HS-5 (cell line): ENCODE data around the gene EPB41L4B.

Experiments
- DNase-seq: peaks from one replicate; pipeline ENCODE4 v3.0.0-alpha.2; 2012; ENCODE audit warnings: low read depth

Gene EPB41L4B

DNA sequence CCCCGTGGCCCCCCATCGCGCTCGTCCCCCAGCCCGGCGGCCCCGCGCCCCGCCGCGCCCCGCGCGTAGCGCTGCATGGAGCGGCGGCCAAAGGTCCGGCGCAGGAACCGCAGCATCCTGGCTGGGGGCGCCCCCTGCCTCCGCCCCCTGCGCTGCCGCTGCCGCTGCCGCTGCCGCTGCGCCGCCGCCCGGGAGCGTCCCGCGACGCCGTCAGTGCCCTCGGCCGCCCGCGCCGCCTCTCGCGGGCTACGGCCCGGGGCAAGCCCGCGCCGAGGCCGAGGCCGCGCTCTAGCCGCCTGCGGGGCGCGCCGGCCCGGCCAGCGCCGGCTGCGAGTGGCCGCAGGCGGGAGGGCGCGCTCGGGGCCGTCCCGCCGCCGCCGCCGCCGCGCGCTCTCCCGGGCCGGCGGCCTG lies 523 bp downstream of the EPB41L4B start:
- DNase-seq = no peak

DNA sequence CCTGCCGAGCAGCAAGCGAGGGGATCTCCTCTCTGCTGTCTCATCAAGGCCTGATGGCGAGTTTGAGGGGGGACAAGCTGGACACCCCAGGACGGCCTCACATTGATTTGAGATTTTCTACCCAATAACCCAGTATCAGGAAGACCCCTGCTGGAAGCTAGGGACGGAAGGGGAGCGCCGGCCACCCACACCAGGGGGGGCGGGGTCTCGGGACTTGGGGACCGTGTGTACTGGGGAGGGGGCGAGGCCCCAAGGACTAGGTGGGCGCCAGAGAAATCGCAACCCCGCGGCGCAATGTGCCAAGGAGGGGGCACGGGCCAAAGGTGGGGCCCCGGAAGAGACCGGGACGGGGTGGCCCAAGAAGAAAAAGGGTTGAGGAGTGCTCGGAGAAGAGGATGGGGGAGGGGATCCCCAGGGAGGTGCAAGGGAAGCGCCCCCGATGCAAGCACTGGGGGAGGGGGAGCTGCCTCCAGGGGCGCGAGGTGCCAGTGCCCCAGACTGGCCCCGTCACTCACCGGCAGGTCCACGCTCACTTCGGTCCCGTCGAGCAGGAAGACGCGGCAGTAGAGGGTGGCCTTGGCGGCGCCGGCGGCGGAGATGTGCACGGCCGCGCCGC lies 1.1 kb downstream of the EPB41L4B start:
- DNase-seq = no peak

DNA sequence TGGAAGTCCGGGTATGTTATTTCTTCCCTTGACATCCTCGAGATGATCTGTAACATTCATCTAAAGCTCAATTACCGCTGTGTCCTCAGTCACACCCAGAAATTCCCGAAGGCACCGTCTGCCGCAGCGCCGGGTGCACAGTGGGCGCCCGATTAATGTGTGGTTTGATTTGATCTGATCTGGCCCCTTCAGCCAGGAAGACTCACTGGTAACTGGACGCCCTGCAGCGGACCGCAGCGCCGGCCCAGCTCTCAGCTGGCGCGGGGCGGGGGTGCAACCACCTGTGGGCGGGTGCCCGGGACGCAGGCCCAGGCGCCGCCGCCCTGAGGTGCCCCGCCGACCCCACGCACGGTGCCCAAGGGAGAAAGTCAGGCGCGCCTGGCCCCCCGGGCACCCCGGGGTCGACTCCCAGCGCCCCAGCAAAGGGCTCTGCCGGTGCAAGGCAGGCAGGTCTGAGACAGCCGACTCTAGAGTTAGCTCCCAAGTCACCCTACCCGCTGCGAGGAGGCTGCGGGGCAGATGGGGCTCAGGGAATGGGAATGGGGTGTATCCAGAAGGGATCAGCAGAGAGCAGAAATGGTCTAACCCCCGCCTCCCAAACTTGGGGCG lies 1.7 kb downstream of the EPB41L4B start:
- no peak for DNase-seq

DNA sequence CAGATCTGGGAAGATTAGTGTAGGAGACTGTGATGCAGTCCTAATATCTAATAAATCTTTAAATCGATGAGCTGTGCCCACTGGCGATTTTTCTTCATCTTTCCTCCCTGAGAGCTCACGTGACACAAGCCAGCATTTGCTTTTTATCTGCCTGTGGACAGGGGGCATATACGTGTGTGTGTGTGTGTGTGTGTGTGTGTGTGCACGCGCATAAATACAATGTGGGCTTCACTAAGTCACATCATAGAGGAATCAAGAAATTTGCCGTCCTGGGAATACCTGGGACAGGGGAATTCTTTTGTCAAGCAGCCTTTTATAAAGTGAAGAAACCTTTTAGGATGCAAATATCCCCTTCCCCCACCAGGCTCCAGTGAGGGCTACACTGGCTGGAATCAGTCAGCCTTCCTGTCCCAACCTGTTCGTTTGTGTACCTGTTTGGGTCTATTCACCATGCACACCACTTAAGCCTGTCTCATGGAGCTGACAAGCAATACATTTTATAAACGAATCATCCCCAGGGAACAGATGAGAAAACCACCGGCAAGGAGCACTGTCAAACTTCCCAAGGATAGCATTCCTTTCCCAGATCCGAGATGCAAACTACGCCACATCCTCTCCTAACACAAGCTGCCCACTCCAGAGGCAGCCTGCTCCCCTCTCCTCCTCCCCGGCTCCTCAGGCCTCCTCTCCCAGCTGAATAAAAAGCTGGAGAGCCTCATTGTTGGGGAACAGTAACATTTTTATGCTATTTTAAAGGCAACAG lies 2.7 kb downstream of the EPB41L4B start:
- no peak for DNase-seq

DNA sequence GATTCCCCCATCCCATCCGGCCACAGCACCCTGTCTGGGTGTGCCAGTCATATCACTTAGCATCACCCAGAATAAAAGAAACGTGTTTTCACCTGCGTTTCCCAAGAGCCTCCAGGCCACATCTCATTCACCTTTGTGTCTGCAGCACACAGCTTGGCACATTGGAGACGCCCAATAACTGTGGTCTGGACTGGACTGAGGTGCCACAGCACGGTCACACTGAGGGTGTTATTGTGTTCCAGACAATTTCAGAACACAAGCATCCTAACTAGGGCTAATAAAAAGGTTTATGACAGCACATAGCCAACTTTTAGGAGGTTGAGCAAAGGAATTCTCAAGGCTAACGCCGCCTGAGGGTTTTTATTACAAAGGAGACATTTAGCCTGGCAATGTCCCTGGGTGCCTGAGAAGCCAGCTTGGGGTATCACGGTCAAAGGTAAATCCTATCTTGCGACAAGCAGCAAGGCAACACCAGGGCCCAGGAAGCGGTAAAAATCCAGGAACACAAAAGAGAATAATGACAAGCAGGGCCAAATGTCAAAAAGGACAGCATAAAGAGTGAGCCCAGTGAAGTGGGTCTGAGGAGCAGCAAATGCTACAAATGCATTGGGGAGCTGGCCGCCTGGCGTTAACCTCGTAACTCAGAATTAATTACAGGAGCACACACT lies 3.4 kb downstream of the EPB41L4B start:
- no peak for DNase-seq

DNA sequence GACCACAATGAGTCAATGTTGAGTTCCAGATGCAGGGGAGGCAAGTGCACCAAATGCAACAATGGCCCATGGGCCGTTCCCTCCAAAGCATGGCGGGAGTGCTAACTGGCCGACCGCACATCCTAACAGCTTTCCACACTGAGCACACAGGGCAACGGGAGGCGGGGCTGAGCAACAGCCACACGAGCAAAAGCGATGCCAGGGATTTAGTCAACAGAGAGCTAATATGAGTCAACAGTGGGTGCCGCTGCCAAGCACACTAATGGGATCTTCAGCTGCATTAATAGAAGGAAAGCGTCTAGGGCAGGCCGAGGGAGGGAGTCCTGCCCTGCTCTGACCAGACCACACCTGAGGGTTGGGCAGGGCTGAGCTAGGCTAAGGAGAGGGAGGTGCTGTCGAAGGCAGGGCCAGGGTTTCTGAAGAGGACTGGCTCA lies 4.6 kb downstream of the EPB41L4B start:
- no peak for DNase-seq

DNA sequence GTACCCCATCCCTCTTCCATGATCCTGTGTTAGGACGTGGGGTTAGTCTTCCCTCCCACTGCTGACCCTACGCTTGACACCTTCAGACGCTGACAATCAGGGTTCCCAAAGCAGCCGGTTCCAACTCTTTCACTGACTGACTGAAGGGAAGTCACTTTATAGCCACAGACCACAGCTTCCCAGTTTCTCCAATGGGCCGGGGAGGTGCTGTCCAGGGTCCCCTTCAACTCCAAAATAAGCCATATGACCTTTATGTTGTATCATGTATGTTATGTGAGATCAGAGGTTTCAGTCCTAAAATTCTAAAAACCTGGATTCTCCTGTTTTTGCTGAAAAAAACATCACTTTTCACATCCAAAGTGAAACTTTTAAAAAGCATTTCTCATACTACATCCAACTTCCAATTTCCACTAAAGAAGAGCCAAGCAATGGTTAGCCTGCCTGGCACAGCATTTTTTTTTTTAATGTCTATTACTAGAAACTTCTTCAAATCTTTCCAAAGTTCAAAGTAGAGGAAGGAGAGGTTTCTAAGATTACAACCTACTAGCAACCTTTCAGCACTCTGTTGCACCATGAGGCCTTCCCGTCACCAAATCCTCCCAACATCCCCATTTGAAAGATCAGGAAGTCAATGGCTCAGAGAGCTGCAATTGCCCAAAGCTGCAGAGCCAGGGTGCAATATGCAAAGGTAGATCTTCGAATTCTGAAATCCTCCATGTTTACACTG lies 5.2 kb downstream of the EPB41L4B start:
- DNase-seq = no peak

DNA sequence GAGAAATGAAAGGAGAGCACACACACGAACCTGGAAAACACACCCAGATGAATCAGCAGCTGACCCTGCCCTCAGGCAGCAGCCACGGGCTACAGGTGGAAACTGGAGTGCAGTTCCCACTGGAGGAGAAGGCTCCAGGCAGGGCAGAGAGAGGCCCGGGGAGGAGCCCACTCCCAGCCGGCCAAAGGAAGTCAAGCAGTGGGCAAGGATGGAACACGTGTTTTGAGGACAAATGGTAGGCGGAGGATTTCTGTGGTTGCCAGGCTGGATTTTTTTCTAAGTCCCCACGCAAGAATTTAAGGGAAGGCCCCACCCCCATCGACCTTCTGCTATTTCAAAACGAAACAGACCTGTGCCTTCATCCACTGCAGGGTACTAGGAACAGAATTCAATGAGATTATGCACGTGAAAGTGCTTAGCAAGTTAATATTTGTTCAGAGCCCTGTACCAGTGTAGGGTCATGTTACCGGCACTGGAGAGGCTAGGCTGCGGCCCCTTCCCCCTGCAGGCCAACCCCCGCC lies 6.8 kb downstream of the EPB41L4B start:
- no peak for DNase-seq

DNA sequence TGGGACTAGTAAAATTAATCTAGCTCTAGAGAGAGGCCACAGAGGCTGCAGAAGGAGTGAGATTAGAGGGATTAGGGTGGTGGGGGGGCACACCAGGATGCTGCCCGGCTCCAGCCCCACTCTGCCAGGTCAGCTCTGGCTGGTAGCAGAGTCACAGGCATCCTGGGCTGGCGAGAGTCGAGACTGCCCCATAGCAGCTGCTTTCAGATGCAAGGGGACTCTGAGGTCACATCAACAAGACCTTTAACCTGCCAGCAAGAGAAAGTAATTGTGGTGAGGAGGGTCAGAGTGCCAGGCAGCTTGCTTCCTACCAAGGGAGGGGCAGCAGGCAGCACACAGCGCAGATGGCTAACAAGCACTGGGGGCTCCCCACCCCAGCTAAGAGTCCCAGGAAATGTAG lies 7.5 kb downstream of the EPB41L4B start:
- DNase-seq = no peak

DNA sequence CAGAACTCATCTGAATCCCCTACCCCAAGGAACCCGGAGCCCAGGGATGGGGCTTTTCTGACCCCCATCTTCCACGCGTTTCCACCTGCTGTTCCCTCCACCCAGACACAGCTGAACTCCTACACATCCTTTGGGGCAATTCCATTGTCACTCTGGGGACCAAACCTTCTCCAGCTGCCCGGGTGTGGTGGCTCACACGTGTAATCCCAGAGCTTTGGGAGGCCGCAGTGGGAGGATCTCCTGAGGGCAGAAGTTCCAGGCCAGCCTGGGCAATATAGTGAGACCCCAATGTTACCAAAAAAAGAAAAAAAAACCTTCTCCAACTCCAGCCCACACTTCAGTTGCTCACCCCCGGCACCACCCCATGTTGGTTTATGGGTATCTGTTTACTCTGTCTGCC lies 8.1 kb downstream of the EPB41L4B start:
- no peak for DNase-seq

DNA sequence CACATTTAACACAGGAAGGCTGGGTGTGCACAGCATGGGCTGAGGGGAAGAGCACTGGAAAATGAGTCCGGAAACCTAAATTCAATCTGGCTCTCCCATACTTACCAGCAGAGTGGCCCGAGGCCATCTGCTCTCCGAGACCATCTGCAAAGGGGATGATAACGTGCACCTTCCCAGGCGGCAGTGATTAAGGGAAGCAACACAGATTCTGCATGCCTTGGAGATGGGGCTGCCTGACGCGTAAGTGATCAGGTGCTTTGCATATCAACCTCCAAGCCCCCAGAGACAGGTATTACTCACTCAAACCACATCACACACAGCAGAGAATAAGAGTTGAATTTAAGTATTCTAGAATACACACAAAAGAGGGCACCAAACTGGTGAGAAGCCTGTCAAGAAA lies 9.1 kb downstream of the EPB41L4B start:
- DNase-seq = no peak

DNA sequence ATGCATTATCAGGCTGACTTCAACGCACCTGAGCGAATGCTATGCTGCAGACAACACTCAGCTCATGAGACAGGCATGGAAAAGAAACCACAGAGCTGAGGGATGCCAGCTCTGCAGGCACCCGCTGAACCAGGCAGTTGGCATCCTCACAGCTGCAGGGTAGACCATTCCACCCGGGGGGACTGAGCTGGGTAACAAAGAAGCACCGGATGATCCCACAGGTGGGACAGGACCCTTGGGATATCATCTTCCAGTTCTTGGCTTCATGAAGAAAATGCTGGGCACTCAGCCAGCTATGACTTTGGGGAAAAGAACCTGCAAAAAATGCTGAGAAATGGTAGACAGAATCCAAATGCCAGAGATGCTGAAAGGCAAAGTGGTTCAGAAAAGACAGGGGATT lies 9.6 kb downstream of the EPB41L4B start:
- no peak for DNase-seq

DNA sequence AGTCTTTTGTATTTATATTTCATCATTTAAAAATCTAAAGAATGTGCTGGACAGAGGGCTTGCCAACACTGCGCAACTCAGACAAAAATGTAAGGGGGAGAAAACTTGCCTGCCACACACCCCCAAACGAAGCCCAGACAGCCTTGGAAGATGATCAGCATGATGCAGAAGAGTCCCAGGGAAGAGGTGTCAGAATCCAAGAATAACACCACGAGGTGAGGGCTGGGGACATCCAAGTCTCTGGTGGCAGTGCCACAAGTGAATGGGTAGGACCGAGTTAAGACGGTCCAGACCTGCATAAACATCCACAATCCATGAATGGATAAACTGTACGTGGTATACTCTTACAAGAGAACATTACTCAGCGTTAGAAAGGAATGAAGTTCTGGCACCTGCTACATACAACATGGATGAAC lies 10.4 kb downstream of the EPB41L4B start:
- DNase-seq = no peak

DNA sequence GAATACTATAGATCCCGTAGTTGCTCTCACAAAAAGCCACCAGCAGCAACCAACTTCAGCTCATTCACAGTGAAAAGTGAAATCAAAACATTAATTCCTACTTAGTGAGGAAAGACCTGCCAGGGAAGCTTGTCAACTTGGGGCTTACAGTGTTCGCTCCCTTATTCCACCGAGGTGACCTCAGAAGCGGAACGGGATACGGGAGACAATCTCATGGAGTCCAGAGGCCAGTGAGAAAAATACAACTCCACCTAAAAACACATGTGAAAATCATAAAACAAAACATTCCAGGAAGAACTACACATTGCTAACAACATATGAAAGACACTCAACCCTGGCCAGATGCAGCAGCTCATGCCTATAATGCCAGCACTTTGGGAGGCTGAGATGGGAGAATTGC lies 11.6 kb downstream of the EPB41L4B start:
- no peak for DNase-seq

DNA sequence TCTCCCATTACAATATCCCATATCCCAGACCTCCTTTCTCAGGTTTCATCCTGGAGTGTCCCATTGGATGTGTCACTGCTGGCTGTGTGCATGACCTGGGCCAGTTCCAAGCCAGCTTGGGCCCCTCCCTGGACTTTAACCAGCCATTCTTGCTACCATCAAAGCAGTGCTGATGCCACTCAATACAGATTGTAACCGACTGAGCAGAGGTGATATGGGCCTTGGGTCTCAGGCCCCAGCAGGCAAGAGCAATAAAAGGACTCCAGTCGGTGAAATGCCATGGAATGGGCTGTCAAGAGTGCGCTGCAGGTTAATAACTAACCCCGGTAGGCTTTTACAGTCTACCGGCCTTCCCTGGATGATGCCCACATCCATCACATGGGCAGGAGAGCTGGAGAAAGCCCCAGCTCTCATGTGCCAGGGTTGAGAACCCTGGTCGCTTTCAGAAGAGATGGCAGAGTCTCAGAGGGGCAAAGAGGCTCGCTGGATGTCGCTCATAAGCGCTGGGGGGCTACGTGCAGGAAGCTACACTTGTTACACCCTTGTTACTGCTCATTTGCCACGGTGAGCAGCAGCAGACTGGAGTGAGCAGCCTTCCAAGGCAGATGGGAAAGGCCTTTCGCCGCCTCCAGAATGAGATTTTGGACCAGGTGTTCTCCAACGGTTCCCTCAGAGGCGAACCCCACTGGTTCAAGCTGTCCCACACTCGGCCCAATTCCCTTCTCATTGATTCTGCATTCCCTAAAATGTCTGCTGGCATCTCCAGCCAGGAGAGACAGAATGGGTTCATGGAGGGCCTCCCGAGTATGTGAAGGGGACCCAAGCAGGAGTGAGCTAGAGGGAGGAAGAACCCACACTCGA lies 13.2 kb downstream of the EPB41L4B start:
- DNase-seq = no peak

DNA sequence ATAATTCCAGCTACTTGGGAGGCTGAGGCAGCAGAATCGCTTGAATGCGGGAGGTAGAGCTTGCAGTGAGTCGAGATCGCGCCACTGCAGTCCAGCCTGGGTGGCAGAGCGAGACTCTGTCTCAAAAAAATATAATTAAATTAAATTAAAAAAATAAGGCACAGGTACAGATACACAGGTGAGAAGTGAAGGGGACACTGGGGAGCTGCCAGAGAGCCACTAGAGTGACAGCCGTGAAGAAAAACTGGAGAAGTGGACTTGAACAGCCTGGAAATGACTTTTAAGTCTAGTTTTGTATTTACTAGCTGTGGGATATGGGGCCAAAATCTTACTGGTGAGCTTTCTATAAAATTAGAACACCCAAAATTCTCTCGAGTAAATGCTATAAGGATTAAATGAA lies 15.1 kb downstream of the EPB41L4B start:
- no peak for DNase-seq

DNA sequence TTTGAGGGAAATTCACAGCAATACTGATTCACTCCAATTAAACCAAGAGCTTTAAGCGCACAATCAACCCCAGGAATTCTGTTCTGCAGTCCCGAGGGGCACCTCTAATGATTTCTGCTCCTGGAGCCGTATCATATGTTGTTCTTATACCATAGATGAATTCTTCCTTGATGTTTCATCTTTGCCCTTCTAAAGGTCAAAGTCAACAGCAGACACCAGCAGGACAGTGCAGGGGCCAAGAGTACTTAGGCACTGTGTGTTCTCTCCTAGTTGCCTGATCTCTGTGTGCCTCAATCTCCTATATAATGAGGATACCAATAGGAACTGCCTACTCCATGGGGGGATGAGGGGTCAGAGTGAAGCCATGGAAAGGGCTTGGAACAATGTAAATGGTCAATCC lies 16.5 kb downstream of the EPB41L4B start:
- no peak for DNase-seq

DNA sequence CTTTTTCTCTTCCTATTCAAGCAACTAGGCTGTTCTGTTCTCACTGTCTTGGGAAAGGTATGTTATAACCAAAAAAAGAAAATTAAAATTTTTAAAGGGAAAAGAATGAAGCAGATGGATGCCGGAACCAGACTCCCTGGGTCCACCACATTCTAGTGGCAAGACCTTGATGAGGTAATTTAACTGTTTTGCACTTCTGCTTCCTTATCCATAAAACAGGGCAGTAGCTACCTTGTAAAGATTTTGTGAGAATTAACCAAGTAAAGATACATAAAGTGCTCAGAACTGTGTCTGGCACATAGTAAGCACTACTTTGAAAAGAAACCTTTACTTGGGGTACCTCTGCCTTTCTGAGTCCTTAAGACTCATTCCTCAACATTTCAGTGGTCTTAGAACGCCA lies 17.0 kb downstream of the EPB41L4B start:
- no peak for DNase-seq

DNA sequence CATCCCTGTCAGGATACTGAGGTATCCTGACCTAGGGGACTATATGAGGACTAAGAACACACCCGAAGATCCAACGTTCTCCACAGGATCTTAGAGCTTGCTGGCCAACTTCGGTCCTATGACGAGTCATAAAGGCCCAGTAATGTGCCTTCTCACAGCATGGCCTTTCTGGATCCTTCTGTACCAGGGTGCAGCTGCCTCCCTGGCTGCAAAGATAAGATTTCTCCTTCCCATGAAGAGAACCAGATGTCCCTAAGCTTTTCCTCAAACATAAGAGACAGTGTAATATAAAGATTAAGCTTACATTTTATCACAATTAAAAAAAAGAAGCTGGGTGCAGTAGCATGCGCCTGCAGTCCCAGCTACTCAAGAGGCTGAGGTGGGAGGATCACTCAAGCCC lies 18.3 kb downstream of the EPB41L4B start:
- no peak for DNase-seq

DNA sequence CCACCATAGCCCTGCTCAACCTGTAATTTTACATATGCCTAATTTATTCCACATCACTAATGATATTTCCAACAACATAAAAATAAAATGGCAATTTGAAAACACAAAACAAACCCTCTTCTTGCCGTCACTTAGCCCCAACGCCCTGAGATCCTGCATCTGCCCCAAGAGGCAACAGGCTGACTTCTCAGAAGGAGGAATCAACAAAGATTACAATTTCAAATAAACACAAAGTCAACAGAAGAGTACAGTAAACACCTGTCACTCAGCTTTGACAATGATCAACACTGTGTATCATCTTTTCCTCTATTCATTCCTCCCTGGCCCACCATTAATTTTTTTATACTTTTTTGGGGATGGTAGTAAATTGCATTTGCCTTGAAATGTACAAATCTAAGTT lies 19.8 kb downstream of the EPB41L4B start:
- no peak for DNase-seq

DNA sequence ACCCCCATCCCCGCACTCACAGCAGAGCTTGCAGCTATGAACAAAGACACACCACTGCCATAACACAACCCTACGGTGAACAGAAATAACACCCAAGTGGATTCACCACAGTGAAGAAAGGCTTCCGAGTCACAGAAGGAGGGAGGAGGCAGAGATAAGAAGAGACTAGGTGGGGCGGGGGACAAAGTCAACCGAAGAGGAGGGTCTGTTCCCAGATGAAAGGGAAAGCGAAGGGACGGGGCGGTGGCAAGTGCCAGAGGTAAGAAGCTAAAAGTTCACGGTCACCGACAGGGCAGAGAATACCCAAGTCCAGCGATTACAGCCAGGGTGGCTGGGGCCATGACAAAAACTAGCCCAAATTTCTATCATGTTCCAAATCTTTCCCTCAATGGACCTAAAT lies 21.0 kb downstream of the EPB41L4B start:
- no peak for DNase-seq
